Mucosa of gallbladder (tissue), 1 donor: ENCODE measurements around the gene MAEA. TPM values are rescaled to one million over a fixed set of nuclear protein-coding genes. Genes with fewer than 3 reads are reported as not detected.

ENCODE experiments used
- DNase-seq: peaks from one replicate; pipeline ENCODE4 v3.0.0-alpha.2; 2020; ENCODE audit warnings: low spot score
- total RNA-seq: library from RNA; stranded (reverse); gene quantifications from one replicate; pipeline ENCODE4 v1.2.1, GENCODE V29; 2021
- donor health status: DM: no; HTN: no; CAD: no.

MAEA gene
- 78.0 TPM for total RNA-seq

DNA sequence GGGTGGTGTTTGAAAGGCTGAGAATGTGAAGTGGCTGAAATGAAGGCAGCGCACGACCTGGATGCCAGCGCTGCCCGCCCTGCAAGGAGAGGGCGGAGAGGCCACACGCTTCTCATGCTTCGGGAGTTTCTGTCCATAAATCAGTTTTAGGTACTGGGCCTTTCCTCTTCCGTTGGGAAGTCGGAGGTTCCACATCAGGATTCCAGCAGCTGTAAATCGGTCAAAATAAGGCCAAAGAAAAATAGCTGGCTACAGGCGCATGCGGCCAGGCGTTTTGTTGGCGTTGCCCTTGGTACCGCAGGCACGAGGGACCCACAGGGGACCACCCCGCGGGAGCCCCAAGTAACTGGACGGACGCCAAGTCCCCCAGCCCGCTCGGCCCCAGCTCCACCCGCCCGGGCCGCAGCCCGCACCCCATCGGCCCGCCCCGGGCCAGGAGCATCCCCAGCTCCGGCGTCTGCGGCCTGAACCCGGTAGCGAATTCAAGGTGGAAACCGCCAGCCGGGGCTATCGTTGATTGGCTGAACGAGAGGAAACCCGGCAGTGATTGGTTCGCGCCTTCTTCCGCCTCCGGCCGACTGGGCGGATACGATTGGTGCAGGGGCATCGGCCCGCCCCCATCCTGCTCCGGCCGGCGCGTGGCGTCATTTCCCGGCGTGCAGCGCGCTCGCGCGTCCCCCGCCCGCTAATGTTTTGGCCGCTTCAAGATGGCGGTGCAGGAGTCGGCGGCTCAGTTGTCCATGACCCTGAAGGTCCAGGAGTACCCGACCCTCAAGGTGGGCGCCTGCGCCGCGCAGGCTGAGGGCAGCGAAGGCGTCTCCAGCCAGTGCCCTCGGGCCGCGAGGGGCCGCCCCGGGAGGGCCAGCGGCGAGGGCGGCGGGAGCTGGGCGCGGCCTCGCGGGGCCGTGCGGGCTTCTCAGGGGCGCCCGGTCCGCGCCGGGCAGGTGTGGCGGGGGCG lies at the start of gene MAEA:
Gene MAEA (plus strand): TSS at position 685 of the 958 bp plus-strand sequence. CDS start 23 bp downstream, at position 708.
- peak; percentile 98 for DNase-seq

DNA sequence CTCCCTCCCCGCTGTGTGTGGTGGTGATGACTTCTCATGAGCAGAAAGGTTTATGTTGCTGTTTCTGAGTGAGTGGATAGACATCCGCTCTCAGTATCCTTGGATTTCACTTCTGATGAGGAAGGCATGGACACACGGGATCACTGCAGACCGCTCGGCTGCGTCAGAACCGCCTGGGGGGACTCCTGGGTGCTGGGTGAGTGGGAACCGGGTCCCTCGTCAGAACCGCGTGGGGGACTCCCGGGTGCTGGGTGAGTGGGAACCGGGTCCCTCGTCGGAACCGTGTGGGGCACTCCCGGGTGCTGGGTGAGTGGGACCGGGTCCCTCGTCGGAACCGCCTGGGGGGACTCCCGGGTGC lies 49.8 kb upstream of the MAEA start:
- no peak for DNase-seq

GRCh38 chr4:1240721-1241465 lies 48.8 kb upstream of the MAEA start:
- DNase-seq, result no peak

- DNase-seq, result no peak
Measured at GRCh38 chr4:1241466-1241935, 48.2 kb upstream of the MAEA start.

- DNase-seq, result no peak
Measured at GRCh38 chr4:1241936-1242505, 47.7 kb upstream of the MAEA start.

GRCh38 chr4:1242506-1243450 lies 46.9 kb upstream of the MAEA start:
- DNase-seq, result no peak

DNA sequence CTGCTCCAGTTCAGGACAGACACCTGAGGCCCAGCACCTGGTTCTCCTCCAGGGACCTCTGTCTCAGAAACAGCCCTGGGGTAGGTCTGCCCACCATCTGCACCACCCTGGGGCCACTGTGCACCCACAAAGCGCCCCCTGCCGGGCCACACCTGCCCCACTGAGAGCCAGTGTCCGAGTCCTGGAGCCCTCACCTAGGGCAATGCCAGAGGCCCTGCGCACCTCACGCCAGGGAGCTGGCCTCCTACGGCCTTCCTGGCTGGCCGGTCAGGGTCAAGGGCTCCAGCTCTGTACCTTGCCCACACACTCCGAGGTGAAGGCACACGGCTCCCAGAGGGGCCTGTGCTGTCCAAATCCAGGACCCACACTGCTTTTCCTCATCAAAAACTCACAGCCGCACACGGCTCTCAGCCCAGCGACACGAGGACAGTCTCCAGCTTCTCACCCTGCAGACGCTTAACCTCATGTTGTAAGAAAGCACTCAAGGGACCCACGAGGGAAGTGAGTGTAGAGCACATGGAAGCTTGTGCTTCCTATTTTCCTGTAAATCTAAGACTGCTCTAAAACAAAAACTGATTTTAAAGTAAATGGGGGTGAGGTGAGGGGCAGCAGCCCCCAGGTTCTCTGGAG lies 46.1 kb upstream of the MAEA start:
- no peak for DNase-seq

GRCh38 chr4:1244081-1244977 lies 45.4 kb upstream of the MAEA start:
- no peak for DNase-seq

- DNase-seq, result no peak
Measured at GRCh38 chr4:1244978-1245471, 44.7 kb upstream of the MAEA start.

DNA sequence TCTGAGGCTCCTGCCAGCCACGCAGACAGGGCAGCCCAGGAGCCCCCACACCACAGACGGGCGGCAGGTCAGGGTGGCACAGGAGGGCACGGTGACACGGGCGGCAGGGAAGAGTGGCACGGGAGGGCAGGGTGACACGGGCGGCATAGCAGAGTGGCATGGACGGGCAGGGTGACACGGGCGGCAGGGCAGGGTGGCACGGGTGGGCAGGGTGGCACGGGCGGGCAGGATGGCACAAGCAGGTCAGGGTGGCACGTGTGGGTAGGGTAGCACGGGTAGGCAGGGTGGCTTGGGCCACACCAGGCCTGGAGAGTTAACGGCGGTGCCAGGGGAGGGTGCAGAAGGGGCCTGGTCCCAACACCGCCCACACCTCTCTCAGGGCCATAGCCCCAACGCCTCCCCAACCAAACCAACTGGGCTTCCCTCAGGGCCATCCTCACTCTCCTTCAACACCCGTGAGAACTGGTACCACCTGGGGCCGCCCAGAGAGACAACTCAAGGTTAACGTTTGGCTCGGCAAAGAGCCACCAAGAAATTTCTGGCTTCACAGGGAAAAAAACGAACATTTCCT lies 44.1 kb upstream of the MAEA start:
- no peak for DNase-seq

GRCh38 chr4:1246111-1246881 lies 43.4 kb upstream of the MAEA start:
- no peak for DNase-seq

DNA sequence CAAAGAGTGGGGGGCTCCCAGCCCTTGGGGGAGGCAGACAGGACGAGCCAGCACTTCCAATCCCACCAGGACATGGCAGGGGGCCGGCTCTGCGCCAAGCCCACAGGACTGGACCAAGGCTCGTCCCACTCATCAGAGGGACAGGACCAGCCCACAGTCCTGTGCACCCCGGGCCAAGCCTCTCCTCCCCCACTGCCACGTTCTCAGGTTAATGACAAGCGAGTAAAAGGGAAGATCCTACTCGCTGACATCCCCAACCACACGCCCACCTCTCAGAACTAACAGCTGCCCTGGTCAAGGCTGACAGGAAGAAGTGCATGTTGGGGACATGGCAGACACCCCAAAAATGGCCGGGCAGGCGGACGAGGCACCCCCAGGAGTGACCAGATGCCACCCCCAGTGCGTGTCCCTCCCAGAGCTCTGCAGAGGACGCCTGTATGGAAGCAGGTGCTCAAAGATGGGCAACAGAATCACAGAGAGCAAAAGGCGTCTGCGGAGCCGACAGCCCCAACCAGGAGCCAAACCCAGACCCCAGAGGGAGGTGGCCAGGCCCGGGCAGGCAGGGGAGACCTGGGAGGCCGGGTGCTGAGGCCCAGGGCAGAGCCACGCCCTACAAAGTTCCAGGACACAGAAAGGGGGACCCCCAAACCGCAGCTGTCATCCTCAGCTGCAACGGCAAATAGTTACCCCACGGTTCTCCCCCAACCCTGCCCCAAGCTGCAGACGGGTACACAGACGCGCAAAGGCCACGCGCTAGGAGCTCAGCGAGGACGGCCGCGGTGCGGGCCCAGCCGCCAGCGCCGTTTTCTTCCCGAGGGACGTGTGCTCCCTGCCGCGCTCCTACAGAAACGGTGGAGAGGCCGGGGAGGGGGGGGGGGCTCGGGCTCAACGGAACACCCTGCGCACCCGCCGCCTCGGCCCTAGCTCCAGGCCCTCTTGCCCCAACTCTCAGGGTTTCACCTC lies 42.5 kb upstream of the MAEA start:
- DNase-seq, result no peak

- DNase-seq, result no peak
Measured at GRCh38 chr4:1247864-1248244, 41.8 kb upstream of the MAEA start.

DNA sequence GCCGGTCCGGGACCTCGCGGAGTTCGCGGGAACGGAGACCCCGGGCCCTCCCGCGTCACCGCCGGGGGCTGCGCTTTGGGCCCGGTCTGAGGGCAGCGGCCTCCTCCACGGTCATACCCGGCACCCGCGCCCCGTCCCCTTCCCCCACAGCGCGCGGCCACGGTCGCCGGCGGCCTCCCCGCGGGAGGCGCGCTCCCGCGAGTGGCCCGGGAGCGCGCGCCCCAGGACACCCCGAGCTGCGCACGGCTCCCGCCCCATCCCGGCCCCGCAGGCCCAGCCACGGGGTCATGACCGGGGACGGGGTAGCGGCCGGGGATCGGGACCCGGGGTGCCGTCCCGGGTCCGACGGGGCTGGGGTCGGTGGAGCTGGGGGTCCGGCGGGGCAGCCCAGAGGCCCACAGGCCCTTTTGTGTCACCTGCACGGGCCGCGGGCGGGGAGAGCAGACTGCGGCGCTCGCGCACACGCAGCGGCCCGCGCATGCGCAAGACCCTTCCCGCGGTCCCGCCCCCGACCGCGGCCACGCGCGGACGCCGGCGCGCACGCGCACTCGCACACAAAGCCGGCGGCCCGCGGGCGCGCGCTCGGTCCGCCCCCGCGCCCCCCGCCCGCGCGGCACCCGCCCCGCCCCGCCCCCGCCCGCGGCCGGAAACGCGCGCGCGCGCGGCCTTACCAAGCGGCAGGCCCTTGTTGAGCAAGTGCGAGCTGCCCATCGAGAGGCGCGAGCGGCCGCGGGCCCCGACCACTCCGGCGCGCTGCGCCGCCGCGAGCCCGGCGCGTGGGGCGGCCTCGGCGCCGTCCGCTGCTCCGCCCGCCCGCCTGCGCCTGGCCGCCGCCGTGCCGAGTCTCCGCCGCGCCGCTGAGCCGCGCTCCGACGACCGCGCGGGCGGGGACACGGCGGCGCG lies 41.2 kb upstream of the MAEA start, which contains the start of gene CTBP1:
Gene CTBP1 (minus strand): TSS at position 886 of the 903 bp plus-strand sequence. CDS start 7,799 bp downstream, outside the sequence.
- DNase-seq, result peak; percentile 79

- DNase-seq, result peak; percentile 85
Measured at GRCh38 chr4:1249148-1249730, 40.5 kb upstream of the MAEA start.
